ENCODE measurements around the gene HDHD3. TPM values are rescaled to one million over a fixed set of nuclear protein-coding genes. Genes with fewer than 3 reads are reported as not detected.

Gene HDHD3
- total RNA-seq, 1 experiment from 2014 or later, result 10.1 TPM

DNA sequence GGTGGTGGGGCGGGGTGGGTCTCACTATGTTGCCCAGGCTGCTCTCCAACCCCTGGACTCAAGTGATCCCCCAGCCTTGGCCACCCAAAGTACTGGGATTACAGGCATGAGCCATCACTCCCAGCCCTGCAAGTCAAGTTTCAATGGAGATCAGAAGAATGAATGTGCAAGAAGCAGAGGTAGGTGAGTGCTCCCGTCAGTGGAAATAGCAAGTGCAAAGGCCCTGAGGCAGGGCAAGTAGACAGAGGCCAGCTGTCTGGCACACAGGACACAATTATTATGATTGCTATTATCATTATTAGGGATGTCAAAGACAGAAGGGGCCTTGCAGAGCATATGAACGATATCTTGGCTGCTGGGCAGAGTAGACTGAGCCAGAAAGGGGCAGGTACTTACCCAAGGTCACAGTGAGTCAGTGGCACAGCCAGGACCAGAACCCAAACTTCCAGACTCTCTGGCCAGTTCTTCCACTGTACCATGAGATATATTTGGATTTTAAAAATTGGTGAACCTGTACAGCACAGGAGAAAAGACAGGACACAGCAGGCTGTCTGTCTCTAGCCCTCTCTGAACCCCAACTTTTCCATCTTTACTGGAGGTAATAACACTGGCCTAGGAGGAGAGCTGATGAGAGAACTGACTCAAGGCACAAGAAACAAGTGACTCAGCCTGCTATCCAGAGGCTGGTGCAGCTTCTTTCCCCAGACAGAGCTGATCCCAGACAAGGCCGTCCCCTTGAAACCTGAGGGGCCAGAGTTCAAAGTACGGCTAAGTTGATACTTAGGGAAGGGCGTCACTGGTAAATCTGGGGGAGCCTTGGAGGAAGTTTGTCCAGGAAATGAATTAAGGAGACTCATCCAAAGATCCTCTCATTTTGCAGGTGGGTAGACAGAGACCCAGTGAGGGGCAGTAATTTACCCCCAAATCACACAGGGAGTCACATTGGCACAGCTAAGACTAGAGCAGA is 1.4 kb downstream of the HDHD3 start:
- H3K27ac Mint-ChIP-seq (ENCODE audit: low read depth, unreplicated experiment), result peak overlapping the region; percentile 64
- TF ChIP-seq, protein P1, sequence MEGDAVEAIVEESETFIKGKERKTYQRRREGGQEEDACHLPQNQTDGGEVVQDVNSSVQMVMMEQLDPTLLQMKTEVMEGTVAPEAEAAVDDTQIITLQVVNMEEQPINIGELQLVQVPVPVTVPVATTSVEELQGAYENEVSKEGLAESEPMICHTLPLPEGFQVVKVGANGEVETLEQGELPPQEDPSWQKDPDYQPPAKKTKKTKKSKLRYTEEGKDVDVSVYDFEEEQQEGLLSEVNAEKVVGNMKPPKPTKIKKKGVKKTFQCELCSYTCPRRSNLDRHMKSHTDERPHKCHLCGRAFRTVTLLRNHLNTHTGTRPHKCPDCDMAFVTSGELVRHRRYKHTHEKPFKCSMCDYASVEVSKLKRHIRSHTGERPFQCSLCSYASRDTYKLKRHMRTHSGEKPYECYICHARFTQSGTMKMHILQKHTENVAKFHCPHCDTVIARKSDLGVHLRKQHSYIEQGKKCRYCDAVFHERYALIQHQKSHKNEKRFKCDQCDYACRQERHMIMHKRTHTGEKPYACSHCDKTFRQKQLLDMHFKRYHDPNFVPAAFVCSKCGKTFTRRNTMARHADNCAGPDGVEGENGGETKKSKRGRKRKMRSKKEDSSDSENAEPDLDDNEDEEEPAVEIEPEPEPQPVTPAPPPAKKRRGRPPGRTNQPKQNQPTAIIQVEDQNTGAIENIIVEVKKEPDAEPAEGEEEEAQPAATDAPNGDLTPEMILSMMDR (IDR thresholded peaks at IDR 0.05; ENCODE audit: unreplicated experiment), result no peak
- BruUV-seq (replicated peaks), result TSS peak; percentile 37
- no peaks in the 10 kb centered on the region for H3K9me3 Mint-ChIP-seq (ENCODE audit: unreplicated experiment)
- ChIA-PET CTCF (interaction anchor here (0.6 kb wide), 1 partner anchor 854 kb away, joined by 3 read pairs; no protein-coding TSS in a partner anchor), POLR2A (interaction anchor here (1.8 kb wide), 1 partner anchor 35 kb away, joined by 9 read pairs; the partner anchor contains the start of genes C9orf43 and POLE3)
- no peak for DNase-seq (ENCODE audit: unreplicated experiment)
- H3K4me3 Mint-ChIP-seq (ENCODE audit: unreplicated experiment), result peak overlapping the region; percentile 78
- peaks cover 5% of the 10 kb centered on the region for H3K4me1 Mint-ChIP-seq (ENCODE audit: insufficient read depth, unreplicated experiment)
- H3K36me3 Mint-ChIP-seq (ENCODE audit: insufficient read depth, unreplicated experiment), result peaks cover 12% of the 10 kb centered on the region
- H3K27me3 Mint-ChIP-seq (ENCODE audit: insufficient read depth, unreplicated experiment), result no peaks in the 10 kb centered on the region
- intact Hi-C loops (cut with micrococcal nuclease), result no loop called here

DNA sequence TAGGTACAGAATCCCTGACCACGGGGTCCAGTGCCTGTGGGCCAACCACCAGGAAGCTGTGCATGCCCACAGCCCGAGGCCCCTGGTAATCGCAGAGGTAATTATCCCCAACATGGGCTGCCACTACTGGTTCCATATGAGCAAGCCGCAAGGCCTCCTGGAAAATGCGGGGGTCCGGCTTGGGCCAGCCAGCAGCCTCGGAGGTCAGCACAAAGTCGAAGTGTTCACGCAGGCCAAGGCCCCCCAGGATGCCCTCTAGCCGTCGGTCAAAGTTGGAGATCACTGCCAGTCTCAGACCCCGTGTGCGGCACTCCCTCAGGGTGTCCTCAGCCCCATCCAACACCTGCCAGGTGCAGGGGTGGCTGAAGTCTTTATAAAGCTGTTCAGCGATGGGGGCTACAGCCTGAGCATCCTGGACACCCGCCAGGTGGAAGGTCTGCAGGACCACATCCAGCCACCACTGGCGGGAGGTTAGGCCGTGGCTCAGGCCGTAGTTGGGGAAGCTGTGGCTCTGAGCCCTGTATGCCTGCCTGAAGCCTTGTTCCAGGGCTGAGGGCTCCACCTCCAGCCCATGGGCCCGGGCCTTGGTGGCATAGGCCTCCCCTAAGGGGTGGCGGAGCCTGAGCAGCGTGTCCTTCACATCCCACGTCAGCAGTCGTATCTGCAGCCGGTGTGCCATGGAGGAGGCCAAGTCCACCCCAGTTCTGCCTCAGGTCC is 3.0 kb downstream of the HDHD3 start:
- POLR2A ChIA-PET, result no interaction called here
- H3K4me3 Mint-ChIP-seq (ENCODE audit: unreplicated experiment), result no peak overlapping the region

DNA sequence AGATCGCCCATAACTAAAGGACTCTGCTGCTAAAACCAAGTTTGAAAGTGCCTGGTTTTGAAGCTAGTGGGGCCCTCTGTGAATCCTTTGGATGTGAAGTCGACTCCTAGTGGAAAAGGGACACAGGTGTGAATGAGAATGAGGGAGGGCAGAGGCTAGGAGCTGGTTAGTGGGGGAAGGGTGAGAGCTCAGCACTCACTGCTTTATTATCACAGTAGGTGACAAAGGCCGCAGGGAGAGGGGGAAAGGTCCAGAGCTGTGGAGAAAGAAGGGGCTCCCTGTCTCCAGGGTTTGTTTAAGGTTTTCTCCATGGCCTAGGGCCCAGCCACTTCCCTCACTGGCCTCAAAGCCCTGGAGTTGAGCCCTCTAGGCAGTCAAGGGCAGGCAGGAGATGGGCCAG is 3.5 kb downstream of the HDHD3 start:
- intact Hi-C loops (cut with micrococcal nuclease), result no loop called here
- CTCF ChIA-PET, result interaction anchor here (0.6 kb wide), 1 partner anchor 17 kb away, joined by 3 read pairs; no protein-coding TSS in a partner anchor
- POLR2A ChIA-PET, result no interaction called here

More for the DNA sequence above, 3.0 kb downstream of the HDHD3 start:
- H3K4me1 Mint-ChIP-seq (ENCODE audit: insufficient read depth, unreplicated experiment), result peaks cover 5% of the 10 kb centered on the region
- intact Hi-C loops (cut with micrococcal nuclease), result no loop called here
- H3K9me3 Mint-ChIP-seq (ENCODE audit: unreplicated experiment), result no peaks in the 10 kb centered on the region
- BruUV-seq (replicated peaks), result no TSS peak
- TF ChIP-seq, protein P1 (IDR thresholded peaks at IDR 0.05; ENCODE audit: unreplicated experiment), result no peak
- CTCF ChIA-PET, result no interaction called here
- H3K36me3 Mint-ChIP-seq (ENCODE audit: insufficient read depth, unreplicated experiment), result peaks cover 12% of the 10 kb centered on the region
- H3K27ac Mint-ChIP-seq (ENCODE audit: low read depth, unreplicated experiment), result no peak overlapping the region
- DNase-seq (ENCODE audit: unreplicated experiment), result no peak
- no peaks in the 10 kb centered on the region for H3K27me3 Mint-ChIP-seq (ENCODE audit: insufficient read depth, unreplicated experiment)

More for the DNA sequence above, 3.5 kb downstream of the HDHD3 start:
- H3K4me1 Mint-ChIP-seq (ENCODE audit: insufficient read depth, unreplicated experiment), result peaks cover 5% of the 10 kb centered on the region
- peaks cover 12% of the 10 kb centered on the region for H3K36me3 Mint-ChIP-seq (ENCODE audit: insufficient read depth, unreplicated experiment)
- no peak for DNase-seq (ENCODE audit: unreplicated experiment)
- no peak overlapping the region for H3K27ac Mint-ChIP-seq (ENCODE audit: low read depth, unreplicated experiment)
- no TSS peak for BruUV-seq (replicated peaks)
- H3K27me3 Mint-ChIP-seq (ENCODE audit: insufficient read depth, unreplicated experiment), result no peaks in the 10 kb centered on the region
- no peaks in the 10 kb centered on the region for H3K9me3 Mint-ChIP-seq (ENCODE audit: unreplicated experiment)
- TF ChIP-seq, protein P1 (IDR thresholded peaks at IDR 0.05; ENCODE audit: unreplicated experiment), result no peak
- H3K4me3 Mint-ChIP-seq (ENCODE audit: unreplicated experiment), result no peak overlapping the region
